ENCODE results near the gene LNPK.

LNPK gene

GRCh38 chr2:175890636-175891242 lies 111.3 kb downstream of the LNPK start:
- Mint-ChIP-seq H3K9me3 (no peaks in the 10 kb centered on the region), H3K27me3 (peaks cover 18% of the 10 kb centered on the region), H3K36me3 (no peaks in the 10 kb centered on the region), H3K4me3 (no peak overlapping the region), H3K27ac (no peak overlapping the region), H3K4me1 (no peaks in the 10 kb centered on the region)

- Mint-ChIP-seq H3K9me3 (no peaks in the 10 kb centered on the region), H3K27ac (no peak overlapping the region)
Measured at GRCh38 chr2:175889701-175890302, 112.3 kb downstream of the LNPK start.

GRCh38 chr2:175887776-175888175 lies 114.3 kb downstream of the LNPK start:
- Mint-ChIP-seq H3K4me3 (no peak overlapping the region), H3K27ac (no peak overlapping the region), H3K27me3 (peaks cover 16% of the 10 kb centered on the region), H3K4me1 (no peaks in the 10 kb centered on the region), H3K36me3 (no peaks in the 10 kb centered on the region), H3K9me3 (no peaks in the 10 kb centered on the region)

More at GRCh38 chr2:175889701-175890302, 112.3 kb downstream of the LNPK start:
- H3K4me3 Mint-ChIP-seq: no peak overlapping the region
- peaks cover 18% of the 10 kb centered on the region for H3K27me3 Mint-ChIP-seq
- H3K4me1 Mint-ChIP-seq: no peaks in the 10 kb centered on the region
- H3K36me3 Mint-ChIP-seq: no peaks in the 10 kb centered on the region

- Mint-ChIP-seq H3K36me3 (no peaks in the 10 kb centered on the region), H3K27ac (no peak overlapping the region), H3K4me3 (no peak overlapping the region), H3K27me3 (peaks cover 9% of the 10 kb centered on the region), H3K4me1 (no peaks in the 10 kb centered on the region), H3K9me3 (no peaks in the 10 kb centered on the region)
Measured at GRCh38 chr2:175884697-175885393, 117.2 kb downstream of the LNPK start.

- peaks cover 12% of the 10 kb centered on the region for H3K27me3 Mint-ChIP-seq
- no peaks in the 10 kb centered on the region for H3K4me1 Mint-ChIP-seq
- H3K4me3 Mint-ChIP-seq: no peak overlapping the region
- H3K9me3 Mint-ChIP-seq: no peaks in the 10 kb centered on the region
- no peaks in the 10 kb centered on the region for H3K36me3 Mint-ChIP-seq
- H3K27ac Mint-ChIP-seq: no peak overlapping the region
Measured at GRCh38 chr2:175883586-175884194, 118.4 kb downstream of the LNPK start.

DNA sequence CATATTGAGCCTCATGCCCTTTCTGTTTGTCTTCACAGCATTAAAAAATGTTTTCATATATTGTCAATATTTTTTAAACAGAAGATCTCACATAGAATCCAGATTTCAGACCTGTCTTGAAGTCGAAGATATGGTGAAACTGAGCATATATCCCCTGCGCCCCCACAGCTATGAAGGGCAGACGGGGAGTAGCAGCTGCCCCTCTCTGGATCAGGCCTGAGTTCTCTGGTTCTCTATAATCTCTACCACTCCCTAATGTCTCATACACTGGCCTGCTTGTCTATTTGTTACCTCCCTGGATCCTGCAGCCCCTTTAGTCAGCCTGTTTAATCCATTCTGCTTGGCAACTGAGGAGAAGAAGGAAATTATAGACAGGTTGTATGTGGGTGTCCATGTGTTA lies 122.4 kb downstream of the LNPK start:
- H3K27ac Mint-ChIP-seq: no peak overlapping the region
- peaks cover 6% of the 10 kb centered on the region for H3K27me3 Mint-ChIP-seq
- H3K4me3 Mint-ChIP-seq: no peak overlapping the region
- H3K9me3 Mint-ChIP-seq: no peaks in the 10 kb centered on the region
- no peaks in the 10 kb centered on the region for H3K36me3 Mint-ChIP-seq
- no peaks in the 10 kb centered on the region for H3K4me1 Mint-ChIP-seq

DNA sequence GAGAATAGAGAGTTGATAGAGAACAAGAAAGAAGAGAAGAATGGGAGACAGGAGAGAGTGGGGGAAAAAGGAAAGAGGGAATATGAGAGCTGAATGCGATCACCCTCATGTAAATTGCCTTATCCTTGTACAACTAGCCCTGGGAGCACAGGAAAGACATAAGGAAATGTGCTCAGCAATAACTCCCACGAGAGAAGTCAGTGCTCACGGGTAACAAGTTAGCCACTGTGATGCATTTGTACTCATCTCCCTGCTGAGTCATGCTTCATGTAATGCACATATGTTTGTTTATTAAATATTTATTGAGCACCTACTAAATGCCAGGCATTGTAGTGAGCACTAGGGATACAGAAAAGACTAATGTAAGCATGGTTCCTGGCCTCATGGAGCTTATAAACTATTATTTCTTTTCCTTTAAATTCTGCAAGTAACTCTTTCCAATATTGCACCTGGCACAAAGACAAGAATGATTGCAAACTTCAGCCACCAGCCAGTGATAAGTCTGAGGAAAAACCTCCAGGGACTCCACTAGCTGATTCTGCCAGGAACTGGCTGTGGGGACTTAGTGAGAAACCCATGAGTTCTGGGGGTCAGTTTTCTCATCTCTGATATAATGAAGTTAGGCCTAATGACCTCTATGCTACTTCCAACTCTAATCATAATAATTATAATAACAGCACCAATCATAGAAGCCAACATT lies 124.1 kb downstream of the LNPK start:
- H3K27ac Mint-ChIP-seq: no peak overlapping the region
- no peak overlapping the region for H3K4me3 Mint-ChIP-seq
- H3K9me3 Mint-ChIP-seq: no peaks in the 10 kb centered on the region
- no peaks in the 10 kb centered on the region for H3K4me1 Mint-ChIP-seq
- H3K36me3 Mint-ChIP-seq: no peaks in the 10 kb centered on the region
- peaks cover 7% of the 10 kb centered on the region for H3K27me3 Mint-ChIP-seq

- H3K4me1 Mint-ChIP-seq: no peaks in the 10 kb centered on the region
- H3K27ac Mint-ChIP-seq: no peak overlapping the region
- H3K27me3 Mint-ChIP-seq: peaks cover 12% of the 10 kb centered on the region
- H3K4me3 Mint-ChIP-seq: no peak overlapping the region
- H3K36me3 Mint-ChIP-seq: no peaks in the 10 kb centered on the region
- no peaks in the 10 kb centered on the region for H3K9me3 Mint-ChIP-seq
Measured at GRCh38 chr2:175874291-175874690, 127.8 kb downstream of the LNPK start.
